Stomach smooth muscle (tissue), 2 donors: ENCODE results near the gene MT1B.

Source experiments
- H3K27ac ChIP-seq: one replicate; pipeline ENCODE4 v1.7.0; 2013; ENCODE audit warnings: mild to moderate bottlenecking, low read length, inconsistent platforms
- H3K27me3 ChIP-seq, 2 donors: one replicate each; pipeline ENCODE4 v1.7.0; 2013; ENCODE audit warnings: low read length in 2 of 2; ENCODE audit not compliant: insufficient read depth in 2 of 2, control insufficient read depth in 1 of 2
- H3K36me3 ChIP-seq, 2 donors: one replicate each; pipeline ENCODE4 v1.7.0; 2013; ENCODE audit warnings: low read length in 2 of 2; ENCODE audit not compliant: control insufficient read depth in 2 of 2, insufficient read depth in 2 of 2
- H3K4me1 ChIP-seq: one replicate; pipeline ENCODE4 v1.7.0; 2013; ENCODE audit warnings: low read length; ENCODE audit not compliant: control insufficient read depth, insufficient read depth
- H3K4me3 ChIP-seq, 2 donors: one replicate each; pipeline ENCODE4 v1.7.0; 2013; ENCODE audit warnings: low read length in 2 of 2
- H3K9ac ChIP-seq, 2 donors: one replicate each; pipeline ENCODE4 v1.7.0; 2013; ENCODE audit warnings: low read length in 2 of 2, mild to moderate bottlenecking in 1 of 2
- H3K9me3 ChIP-seq, 2 donors: one replicate each; pipeline ENCODE4 v1.7.0; 2013; ENCODE audit warnings: low read length in 2 of 2; ENCODE audit not compliant: control insufficient read depth in 2 of 2
- donor health status: healthy.
- donor health status: Pancreatic carcinoma.

Gene MT1B

DNA sequence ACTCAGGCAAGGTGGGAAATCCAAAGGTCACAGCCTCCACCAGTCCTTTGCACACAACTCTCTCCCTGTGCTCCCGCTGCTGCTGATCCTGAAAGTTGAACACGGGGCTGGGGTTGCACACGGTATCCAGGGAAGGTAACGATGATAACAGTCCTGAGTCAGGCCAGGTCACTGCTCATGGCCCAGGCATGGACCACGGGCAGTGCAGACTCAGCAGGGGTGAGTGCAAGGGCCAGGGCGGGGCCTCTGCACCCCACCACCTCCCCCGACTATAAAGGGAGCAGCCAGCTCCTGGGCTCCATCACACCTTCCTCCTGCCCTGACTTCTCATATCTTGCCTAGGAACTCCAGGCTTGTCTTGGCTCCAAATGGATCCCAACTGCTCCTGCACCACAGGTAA is at the start of gene MT1B:
TSS of gene MT1B (plus strand) at position 301 of the 400 bp plus-strand sequence. CDS start at position 369, 68 bp downstream.
- Histone ChIP-seq H3K9me3 (no peaks in the 10 kb centered on the region), H3K4me3 (no peak within 1 kb of the TSS), H3K27me3 (peaks cover 20 to 28% of the 10 kb centered on the region in 2 donors), H3K9ac (no peak within 1 kb of the TSS), H3K4me1 (no peaks in the 10 kb centered on the region), H3K27ac (no peak within 1 kb of the TSS), H3K36me3 (no peaks in the 10 kb centered on the region)

DNA sequence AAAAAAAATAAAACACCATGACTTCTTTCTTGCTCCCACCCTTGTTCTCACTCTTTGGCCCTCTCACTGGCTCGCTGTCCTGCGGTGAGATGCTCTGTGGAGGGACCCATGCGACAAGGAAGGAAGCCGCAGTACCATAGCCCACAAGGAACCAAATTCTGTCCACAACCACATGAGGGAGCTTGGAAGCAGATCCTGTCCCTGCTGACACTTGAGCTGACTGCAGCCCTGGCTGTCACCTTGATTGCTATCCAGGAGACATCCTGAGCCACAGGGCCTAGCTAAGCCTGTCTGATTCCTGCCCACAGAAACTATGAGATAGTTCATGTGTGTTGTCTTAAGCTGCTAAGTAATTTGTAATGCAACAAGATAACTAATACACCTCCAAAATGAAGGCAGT is 48.1 kb upstream of the MT1B start:
- peaks cover 0 to 3% of the 10 kb centered on the region in 2 donors for H3K27me3 ChIP-seq

DNA sequence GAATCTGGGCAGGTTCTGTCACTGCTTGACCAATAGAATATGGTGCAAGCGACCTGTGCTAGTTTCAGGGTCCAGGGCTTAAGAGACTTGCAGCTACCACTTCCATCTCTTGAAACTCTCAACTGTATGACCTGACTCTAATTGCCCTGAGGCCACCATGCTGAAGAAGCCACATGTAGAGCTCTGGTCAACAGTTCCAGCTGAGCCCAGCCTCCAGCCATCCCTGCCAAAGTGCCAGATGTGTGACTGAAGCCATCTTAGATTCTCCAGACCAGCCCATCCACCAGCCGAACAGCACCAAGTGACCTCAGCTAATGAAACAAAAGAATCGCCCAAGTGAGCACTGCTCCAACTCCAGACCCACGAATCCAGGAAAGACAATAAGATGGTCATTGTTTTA is 46.7 kb upstream of the MT1B start:
- Histone ChIP-seq H3K36me3 (no peaks in the 10 kb centered on the region), H3K4me3 (no peak overlapping the region), H3K9me3 (no peaks in the 10 kb centered on the region), H3K9ac (no peak overlapping the region), H3K27me3 (peaks cover 0 to 3% of the 10 kb centered on the region in 2 donors), H3K4me1 (peaks cover 35% of the 10 kb centered on the region), H3K27ac (no peak overlapping the region)

More for the DNA sequence above, 48.1 kb upstream of the MT1B start:
- H3K4me3 ChIP-seq, result no peak overlapping the region
- H3K4me1 ChIP-seq, result peaks cover 23% of the 10 kb centered on the region
- no peak overlapping the region for H3K9ac ChIP-seq
- H3K27ac ChIP-seq, result no peak overlapping the region
- no peaks in the 10 kb centered on the region for H3K9me3 ChIP-seq
- no peaks in the 10 kb centered on the region for H3K36me3 ChIP-seq

DNA sequence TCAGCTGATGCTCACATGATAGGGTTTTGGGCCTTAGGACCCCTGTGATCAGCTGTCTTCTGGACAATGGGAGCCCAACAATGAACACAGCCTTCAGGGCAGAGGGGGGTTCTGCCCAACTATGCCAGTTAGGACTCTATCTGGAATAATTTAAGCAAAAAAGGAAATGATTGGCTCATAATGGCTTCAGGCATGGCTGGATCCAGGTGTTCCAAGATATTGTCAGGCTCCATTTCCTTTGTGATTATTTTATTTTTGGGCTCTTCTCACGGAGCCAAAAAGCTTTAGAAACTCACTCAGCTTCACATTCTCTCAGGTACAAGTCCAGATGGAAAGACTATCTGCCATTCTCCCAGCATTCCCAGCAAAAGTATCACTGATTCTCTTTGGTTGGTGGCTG is 46.2 kb upstream of the MT1B start:
- H3K4me3 ChIP-seq, result no peak overlapping the region
- H3K9ac ChIP-seq, result no peak overlapping the region
- no peaks in the 10 kb centered on the region for H3K36me3 ChIP-seq
- H3K27me3 ChIP-seq, result peaks cover 0 to 3% of the 10 kb centered on the region in 2 donors
- no peaks in the 10 kb centered on the region for H3K9me3 ChIP-seq
- H3K4me1 ChIP-seq, result peaks cover 40% of the 10 kb centered on the region
- H3K27ac ChIP-seq, result peak overlapping the region; percentile 94

DNA sequence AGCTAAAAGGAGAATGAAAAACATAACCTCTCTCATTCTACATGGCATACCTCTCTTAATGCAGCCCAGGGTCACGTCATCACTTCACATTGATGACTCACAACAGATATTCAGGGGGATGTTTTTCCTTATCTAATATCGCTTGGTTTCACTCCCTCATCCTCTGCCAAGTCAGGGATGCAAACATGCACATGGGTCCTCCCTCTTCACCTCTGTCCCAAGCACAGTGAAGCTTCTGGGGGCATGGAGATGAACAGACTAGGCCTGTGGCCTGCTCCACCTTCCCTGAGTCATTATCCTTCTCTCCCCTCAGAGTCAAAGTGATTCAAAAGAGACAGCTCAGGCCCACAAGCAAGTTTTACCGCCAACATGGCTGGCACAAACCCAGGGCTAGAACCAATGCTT is 45.6 kb upstream of the MT1B start:
- H3K9ac ChIP-seq, result peak overlapping the region in 1 of 2 donors; percentile 28
- no peaks in the 10 kb centered on the region for H3K36me3 ChIP-seq
- H3K27me3 ChIP-seq, result no peaks in the 10 kb centered on the region
- H3K4me1 ChIP-seq, result peaks cover 46% of the 10 kb centered on the region
- H3K9me3 ChIP-seq, result no peaks in the 10 kb centered on the region
- peak overlapping the region; percentile 94 for H3K27ac ChIP-seq
- peak overlapping the region in 1 of 2 donors; percentile 35 for H3K4me3 ChIP-seq

DNA sequence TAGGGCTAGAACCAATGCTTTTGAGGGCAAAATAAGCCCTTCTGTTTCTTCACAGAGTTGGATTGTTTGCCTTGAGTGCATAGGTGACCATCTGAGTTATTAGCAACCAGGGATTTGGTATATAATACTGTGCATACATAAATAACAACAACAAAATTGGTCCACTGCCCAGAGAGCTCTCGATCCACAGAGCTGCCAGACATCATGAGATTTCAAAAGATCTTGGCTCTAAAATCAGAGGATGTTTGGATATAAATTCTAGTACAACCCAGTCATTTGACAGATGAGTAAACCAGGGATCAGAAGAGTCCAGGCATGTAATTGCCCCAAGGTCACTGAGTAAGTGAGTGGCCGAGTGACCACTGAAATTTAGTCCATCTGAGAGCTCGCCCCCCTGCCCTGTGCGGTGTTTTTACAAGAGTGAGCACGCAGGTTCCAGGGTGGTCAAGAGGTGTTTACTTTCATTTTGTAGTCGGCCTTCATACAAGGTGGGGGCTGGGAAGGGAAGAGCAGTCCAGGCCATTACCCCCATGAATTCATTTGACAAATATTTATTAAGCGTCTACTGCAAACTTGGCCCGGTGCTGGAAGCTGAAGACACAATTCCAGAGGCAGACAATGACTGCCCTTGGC is 45.1 kb upstream of the MT1B start:
- Histone ChIP-seq H3K36me3 (no peaks in the 10 kb centered on the region), H3K4me3 (peak overlapping the region in 1 of 2 donors; percentile 35), H3K4me1 (peaks cover 50% of the 10 kb centered on the region), H3K27ac (peak overlapping the region; percentile 94), H3K9ac (peak overlapping the region; percentile 28 to 29), H3K27me3 (no peaks in the 10 kb centered on the region), H3K9me3 (no peaks in the 10 kb centered on the region)

DNA sequence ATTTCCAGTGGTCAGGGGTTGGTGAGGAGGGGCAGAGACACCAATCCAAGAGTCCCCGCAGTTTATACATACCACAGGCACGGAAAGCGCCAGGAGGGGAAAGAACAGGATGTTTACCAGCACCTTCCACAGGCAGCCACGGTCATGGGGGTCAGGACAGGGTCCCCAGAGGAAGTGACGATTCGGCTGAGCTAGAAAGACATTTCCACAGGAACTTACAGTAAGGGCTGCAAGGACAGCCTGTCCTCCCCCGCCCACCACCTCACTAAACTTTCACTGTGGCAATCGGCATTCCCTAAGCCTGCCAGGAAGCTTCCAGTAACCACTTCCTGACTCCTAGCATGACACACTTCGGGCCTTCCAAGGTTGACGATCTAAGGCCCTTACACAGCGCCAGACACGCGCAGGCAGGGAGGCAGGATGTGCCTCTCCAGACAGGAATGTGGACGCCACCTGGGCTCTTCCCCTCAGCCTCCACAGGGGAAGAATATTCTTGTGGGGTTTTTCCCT is 44.5 kb upstream of the MT1B start:
- Histone ChIP-seq H3K9me3 (no peaks in the 10 kb centered on the region), H3K36me3 (no peaks in the 10 kb centered on the region), H3K4me3 (peak overlapping the region in 1 of 2 donors; percentile 35), H3K4me1 (peaks cover 52% of the 10 kb centered on the region), H3K27ac (peak overlapping the region; percentile 94), H3K9ac (peak overlapping the region; percentile 29 to 46), H3K27me3 (no peaks in the 10 kb centered on the region)

- Histone ChIP-seq H3K27ac (peak overlapping the region; percentile 94), H3K4me3 (peak overlapping the region; percentile 61 to 88), H3K36me3 (no peaks in the 10 kb centered on the region), H3K9ac (peak overlapping the region; percentile 46 to 76), H3K27me3 (no peaks in the 10 kb centered on the region), H3K9me3 (no peaks in the 10 kb centered on the region), H3K4me1 (peaks cover 52% of the 10 kb centered on the region)
These were observed 44.0 kb upstream of the MT1B start for GRCh38 chr16:56607675-56608042.

DNA sequence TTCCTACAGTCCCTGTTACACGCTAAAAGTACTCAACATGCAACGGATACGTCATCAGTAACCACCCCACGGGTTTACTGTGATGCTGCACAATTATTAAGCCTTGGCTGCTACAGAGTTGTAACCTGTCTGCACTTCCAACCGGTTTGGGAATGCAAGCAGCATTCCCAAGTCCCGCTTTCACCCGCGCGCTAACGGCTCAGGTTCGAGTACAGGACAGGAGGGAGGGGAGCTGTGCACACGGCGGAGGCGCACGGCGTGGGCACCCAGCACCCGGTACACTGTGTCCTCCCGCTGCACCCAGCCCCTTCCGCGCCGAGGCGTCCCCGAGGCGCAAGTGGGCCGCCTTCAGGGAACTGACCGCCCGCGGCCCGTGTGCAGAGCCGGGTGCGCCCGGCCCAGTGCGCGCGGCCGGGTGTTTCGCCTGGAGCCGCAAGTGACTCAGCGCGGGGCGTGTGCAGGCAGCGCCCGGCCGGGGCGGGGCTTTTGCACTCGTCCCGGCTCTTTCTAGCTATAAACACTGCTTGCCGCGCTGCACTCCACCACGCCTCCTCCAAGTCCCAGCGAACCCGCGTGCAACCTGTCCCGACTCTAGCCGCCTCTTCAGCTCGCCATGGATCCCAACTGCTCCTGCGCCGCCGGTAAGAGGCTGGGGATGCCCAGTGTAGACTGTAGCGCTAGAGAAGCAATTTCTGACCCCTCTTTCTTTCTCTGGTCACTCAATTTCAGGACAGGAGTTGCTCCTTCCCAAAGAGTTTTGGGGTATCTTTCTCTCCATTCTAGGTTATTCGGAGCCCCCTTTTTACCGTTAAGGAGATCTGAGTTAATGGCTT is 43.4 kb upstream of the MT1B start, which contains the start of gene MT2A:
TSS of gene MT2A (plus strand) at position 542 of the 833 bp plus-strand sequence. CDS start at position 614, 72 bp downstream.
- no peaks in the 10 kb centered on the region for H3K36me3 ChIP-seq
- H3K9ac ChIP-seq, result peak within 1 kb of the TSS; percentile 56 to 80
- peaks cover 52% of the 10 kb centered on the region for H3K4me1 ChIP-seq
- H3K27ac ChIP-seq, result peak within 1 kb of the TSS; percentile 94
- peak within 1 kb of the TSS; percentile 84 to 88 for H3K4me3 ChIP-seq
- no peaks in the 10 kb centered on the region for H3K9me3 ChIP-seq
- no peaks in the 10 kb centered on the region for H3K27me3 ChIP-seq

- Histone ChIP-seq H3K4me1 (peaks cover 52% of the 10 kb centered on the region), H3K27me3 (no peaks in the 10 kb centered on the region), H3K27ac (peak overlapping the region; percentile 94), H3K36me3 (no peaks in the 10 kb centered on the region), H3K4me3 (peak overlapping the region; percentile 84 to 88), H3K9ac (peak overlapping the region; percentile 56 to 80), H3K9me3 (no peaks in the 10 kb centered on the region)
These were observed 42.7 kb upstream of the MT1B start for GRCh38 chr16:56608876-56609462.
